ENCODE data around the gene SP5. TPM values are rescaled to one million over a fixed set of nuclear protein-coding genes. Genes with fewer than 3 reads are reported as not detected.

Gene SP5
- total RNA-seq, 1 experiment from 2014 or later: 1.7 TPM

- Mint-ChIP-seq H3K9me3 (no peaks in the 10 kb centered on the region), H3K4me3 (no peak overlapping the region), H3K4me1 (peaks cover 25% of the 10 kb centered on the region), H3K27ac (no peak overlapping the region), H3K27me3 (ENCODE audit: low read depth) (no peaks in the 10 kb centered on the region; the same call in 1 of the 2 replicates), H3K36me3 (no peaks in the 10 kb centered on the region)
- no peak for ATAC-seq
- DNase-seq (ENCODE audit: low spot score): no peak
- ChIA-PET POLR2A (no interaction called here), CTCF (interaction anchor here (0.7 kb wide), 1 partner anchor 38 kb away, joined by 4 read pairs; no protein-coding TSS in a partner anchor)
- TF ChIP-seq SOX15 (CRISPR knock-in tag; IDR thresholded peaks at IDR 0.05) (no peak), NR1H2 (CRISPR knock-in tag; IDR thresholded peaks at IDR 0.05) (no peak), OVOL2 (CRISPR knock-in tag; IDR thresholded peaks at IDR 0.05; ENCODE audit: borderline replicate concordance) (no peak), ZBTB43 (CRISPR knock-in tag; IDR thresholded peaks at IDR 0.05) (no peak), ZNF219 (CRISPR knock-in tag; IDR thresholded peaks at IDR 0.05; ENCODE audit: borderline replicate concordance) (no peak), ELF4 (CRISPR knock-in tag; IDR thresholded peaks at IDR 0.05; ENCODE audit: low read depth) (no peak), ZNF416 (CRISPR knock-in tag; IDR thresholded peaks at IDR 0.05) (no peak), ZNF232 (CRISPR knock-in tag; IDR thresholded peaks at IDR 0.05) (no peak), MAX (CRISPR knock-in tag; IDR thresholded peaks at IDR 0.05) (no peak), MXD4 (CRISPR knock-in tag; IDR thresholded peaks at IDR 0.05; ENCODE audit: borderline replicate concordance) (no peak)
Measured at GRCh38 chr2:170761572-170761971, 46.4 kb downstream of the SP5 start.

GRCh38 chr2:170762760-170763159, 47.6 kb downstream of the SP5 start:
- no peaks in the 10 kb centered on the region for H3K9me3 Mint-ChIP-seq
- no peak for ATAC-seq
- CTCF ChIA-PET: no interaction called here
- H3K4me1 Mint-ChIP-seq: peaks cover 29% of the 10 kb centered on the region
- DNase-seq (ENCODE audit: low spot score): no peak
- POLR2A ChIA-PET: no interaction called here
- H3K36me3 Mint-ChIP-seq: no peaks in the 10 kb centered on the region
- H3K27me3 Mint-ChIP-seq (ENCODE audit: low read depth): no peaks in the 10 kb centered on the region; the same call in 1 of the 2 replicates
- no peak overlapping the region for H3K27ac Mint-ChIP-seq
- no peak for TF ChIP-seq E2F4 (CRISPR knock-in tag; IDR thresholded peaks at IDR 0.05; ENCODE audit: borderline replicate concordance, low read depth)
- no peak for TF ChIP-seq TEAD4 (CRISPR knock-in tag; IDR thresholded peaks at IDR 0.05)
- no peak for TF ChIP-seq PRRX2 (CRISPR knock-in tag; IDR thresholded peaks at IDR 0.05)
- TF ChIP-seq ZNF317 (CRISPR knock-in tag; IDR thresholded peaks at IDR 0.05; ENCODE audit: borderline replicate concordance, low read depth): no peak
- no peak overlapping the region for H3K4me3 Mint-ChIP-seq

GRCh38 chr2:170763232-170763631, 48.1 kb downstream of the SP5 start:
- Mint-ChIP-seq H3K4me3 (no peak overlapping the region), H3K27ac (no peak overlapping the region), H3K9me3 (no peaks in the 10 kb centered on the region), H3K4me1 (peaks cover 30% of the 10 kb centered on the region), H3K36me3 (no peaks in the 10 kb centered on the region), H3K27me3 (ENCODE audit: low read depth) (no peaks in the 10 kb centered on the region; the same call in 1 of the 2 replicates)
- ATAC-seq (no peak), DNase-seq (ENCODE audit: low spot score) (no peak)
- CTCF ChIA-PET: no interaction called here
- POLR2A ChIA-PET: no interaction called here
- TF ChIP-seq TEAD4 (CRISPR knock-in tag; IDR thresholded peaks at IDR 0.05): no peak
- TF ChIP-seq ZNF121 (CRISPR knock-in tag; IDR thresholded peaks at IDR 0.05): peak; percentile 78; the same call in 1 of the 2 replicates
- TF ChIP-seq, protein P1, sequence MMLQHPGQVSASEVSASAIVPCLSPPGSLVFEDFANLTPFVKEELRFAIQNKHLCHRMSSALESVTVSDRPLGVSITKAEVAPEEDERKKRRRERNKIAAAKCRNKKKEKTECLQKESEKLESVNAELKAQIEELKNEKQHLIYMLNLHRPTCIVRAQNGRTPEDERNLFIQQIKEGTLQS (CRISPR knock-in tag; conservative IDR thresholded peaks at IDR 0.05): no peak
- TF ChIP-seq FOXJ3 (CRISPR knock-in tag; IDR thresholded peaks at IDR 0.05; ENCODE audit: borderline replicate concordance): no peak
- TF ChIP-seq ESRRA (CRISPR knock-in tag; IDR thresholded peaks at IDR 0.05; ENCODE audit: borderline replicate concordance): no peak
- TF ChIP-seq ZNF317 (CRISPR knock-in tag; IDR thresholded peaks at IDR 0.05; ENCODE audit: borderline replicate concordance, low read depth): no peak

DNA sequence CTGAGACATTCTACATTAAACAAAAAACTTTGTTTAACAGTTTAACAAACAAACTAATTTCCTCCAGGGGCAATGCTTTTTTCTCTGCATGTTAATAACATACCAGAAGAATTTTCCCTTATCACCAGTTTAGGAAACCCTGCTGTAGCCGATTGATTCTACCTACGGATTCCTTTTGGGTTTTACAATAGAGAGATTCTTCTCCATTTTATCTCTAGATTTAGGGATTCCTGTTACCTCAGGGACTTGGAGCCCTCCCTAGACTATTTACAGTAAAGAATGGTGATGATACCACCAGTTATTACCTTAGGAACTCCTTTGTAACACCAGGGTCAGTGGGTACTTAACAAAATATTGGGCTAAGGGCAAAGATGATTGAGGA, 49.7 kb downstream of the SP5 start:
- Mint-ChIP-seq H3K36me3 (no peaks in the 10 kb centered on the region), H3K27me3 (ENCODE audit: low read depth) (no peaks in the 10 kb centered on the region; the same call in 1 of the 2 replicates), H3K27ac (peak overlapping the region; percentile 93), H3K4me1 (peaks cover 37% of the 10 kb centered on the region), H3K9me3 (no peaks in the 10 kb centered on the region), H3K4me3 (0 out of 2 replicates have a peak overlapping the region, but pooled peaks have one; percentile 9)
- CTCF ChIA-PET: no interaction called here
- ATAC-seq (peak; percentile 43), DNase-seq (ENCODE audit: low spot score) (no peak)
- POLR2A ChIA-PET: no interaction called here
- TF ChIP-seq PRDM15 (CRISPR knock-in tag; IDR thresholded peaks at IDR 0.05): no peak
- TF ChIP-seq, protein P2, sequence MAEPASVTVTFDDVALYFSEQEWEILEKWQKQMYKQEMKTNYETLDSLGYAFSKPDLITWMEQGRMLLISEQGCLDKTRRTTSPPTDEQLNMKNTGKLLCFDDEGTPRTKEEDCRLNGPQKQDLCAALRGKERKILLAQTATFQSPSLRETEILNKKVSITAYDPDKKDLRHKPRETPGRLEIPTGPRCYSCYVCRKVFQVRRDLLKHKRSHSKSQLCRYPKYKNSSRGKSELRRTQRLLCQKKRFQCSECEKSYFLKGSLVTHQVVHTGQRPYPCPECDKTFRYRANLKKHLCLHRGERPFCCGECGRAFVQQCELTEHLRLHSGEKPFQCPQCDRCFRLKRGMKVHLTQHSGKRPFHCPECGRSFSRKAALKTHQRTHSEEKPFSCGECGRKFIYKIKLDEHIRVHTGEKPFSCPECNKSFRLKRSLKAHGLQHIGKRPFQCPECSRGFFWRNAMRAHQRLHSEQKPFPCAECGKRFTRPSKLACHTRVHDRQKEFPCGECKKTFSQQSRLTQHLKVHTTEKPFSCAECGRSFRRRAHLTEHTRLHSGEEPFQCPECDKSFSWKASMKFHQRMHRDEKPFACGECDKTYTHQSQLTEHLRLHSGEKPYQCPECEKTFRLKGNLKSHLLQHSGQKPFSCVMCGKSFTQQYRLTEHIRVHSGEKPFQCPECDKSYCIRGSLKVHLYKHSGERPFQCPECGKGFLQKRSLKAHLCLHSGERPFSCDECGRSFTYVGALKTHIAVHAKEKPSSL (CRISPR knock-in tag; conservative IDR thresholded peaks at IDR 0.05): no peak

Data from WTC11 (cell line).